Omental fat pad (tissue), 4 donors: ENCODE results near the gene ALAD. TPM values are rescaled to one million over a fixed set of nuclear protein-coding genes. Genes with fewer than 3 reads are reported as not detected.
A peak's percentile ranks its signal among the peaks of the same experiment; 100 is the strongest.

Experiments
- ATAC-seq: fragments of 150-250 bp; one replicate; pipeline ENCODE4 v1.9.1; 2016; ENCODE audit warnings: mild to moderate bottlenecking, moderate library complexity; ENCODE audit not compliant: low FRiP score
- DNase-seq: peaks from one replicate; pipeline ENCODE4 v3.0.0-alpha.2; 2019; ENCODE audit warnings: low spot score
- total RNA-seq, 4 donors: library from RNA; depleted of rRNA; stranded (reverse); fragments of >200 nt; gene quantifications; one replicate each; pipeline ENCODE4 v1.1.0, GENCODE V29; 2016
- TF ChIP-seq, protein P1 (sequence below), 3 donors: fragments of 450-650 bp; IDR thresholded peaks; one replicate each; pipeline ENCODE4 v1.5.1; 2016 to 2017; ENCODE audit warnings: antibody characterized with exemption in 3 of 3, mild to moderate bottlenecking in 3 of 3, moderate library complexity in 2 of 3

ALAD gene
- total RNA-seq, 4 donors from 2014 or later = 24.7 to 28.9 (median 25.7) TPM

DNA sequence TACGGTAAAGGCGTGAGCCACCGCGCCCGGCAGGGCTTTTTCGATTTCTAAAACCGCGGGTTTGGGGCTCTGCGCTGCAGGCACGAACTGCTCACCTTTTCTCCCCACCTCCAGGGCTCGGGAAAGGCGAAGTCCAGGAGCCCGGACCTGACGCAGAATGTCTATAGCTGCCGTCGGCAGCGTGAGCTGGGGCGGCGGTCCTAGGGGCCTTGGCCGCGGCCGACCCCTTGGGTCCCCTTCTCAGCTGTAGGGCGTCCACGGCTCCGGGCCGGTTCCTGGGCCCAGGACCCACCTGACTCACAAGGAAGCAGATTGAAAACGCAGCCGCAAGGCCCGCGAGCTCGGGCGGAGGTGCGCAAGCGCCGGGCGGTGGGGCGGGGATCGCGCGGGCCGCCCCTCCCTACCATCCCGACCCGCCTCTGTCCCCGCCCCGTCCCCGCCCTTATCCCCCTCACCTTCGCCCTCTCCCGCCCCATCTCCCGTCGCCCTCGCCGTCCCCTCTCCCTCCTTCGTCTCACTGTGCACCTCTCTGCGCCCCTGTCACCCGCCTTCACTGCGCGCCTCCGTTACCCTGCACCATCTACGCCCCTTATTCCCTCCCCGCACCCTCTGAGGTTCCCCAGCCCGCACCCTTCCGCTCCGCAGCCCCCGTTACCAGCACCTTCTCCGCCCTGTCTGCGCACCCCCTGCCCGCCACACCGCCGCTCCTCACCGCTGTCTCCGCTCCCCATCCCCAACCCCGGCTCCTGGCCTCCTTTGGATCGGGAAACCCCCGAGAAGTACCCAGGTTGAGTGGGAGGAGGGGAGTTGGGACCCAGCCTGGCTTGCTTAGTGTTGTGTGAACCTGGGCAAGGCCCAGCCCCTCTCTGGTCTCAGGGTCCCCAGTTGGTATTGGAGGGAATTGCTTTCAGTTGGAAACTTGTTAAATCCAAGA lies 24.2 kb downstream of the ALAD start, which contains the start of gene HDHD3:
HDHD3 (minus strand) TSS at position 353 of the 934 bp plus-strand sequence. CDS start 2,632 bp downstream, outside the sequence.
- ATAC-seq (peak; percentile 96), DNase-seq (peak; percentile 29)
- TF ChIP-seq, protein P1, sequence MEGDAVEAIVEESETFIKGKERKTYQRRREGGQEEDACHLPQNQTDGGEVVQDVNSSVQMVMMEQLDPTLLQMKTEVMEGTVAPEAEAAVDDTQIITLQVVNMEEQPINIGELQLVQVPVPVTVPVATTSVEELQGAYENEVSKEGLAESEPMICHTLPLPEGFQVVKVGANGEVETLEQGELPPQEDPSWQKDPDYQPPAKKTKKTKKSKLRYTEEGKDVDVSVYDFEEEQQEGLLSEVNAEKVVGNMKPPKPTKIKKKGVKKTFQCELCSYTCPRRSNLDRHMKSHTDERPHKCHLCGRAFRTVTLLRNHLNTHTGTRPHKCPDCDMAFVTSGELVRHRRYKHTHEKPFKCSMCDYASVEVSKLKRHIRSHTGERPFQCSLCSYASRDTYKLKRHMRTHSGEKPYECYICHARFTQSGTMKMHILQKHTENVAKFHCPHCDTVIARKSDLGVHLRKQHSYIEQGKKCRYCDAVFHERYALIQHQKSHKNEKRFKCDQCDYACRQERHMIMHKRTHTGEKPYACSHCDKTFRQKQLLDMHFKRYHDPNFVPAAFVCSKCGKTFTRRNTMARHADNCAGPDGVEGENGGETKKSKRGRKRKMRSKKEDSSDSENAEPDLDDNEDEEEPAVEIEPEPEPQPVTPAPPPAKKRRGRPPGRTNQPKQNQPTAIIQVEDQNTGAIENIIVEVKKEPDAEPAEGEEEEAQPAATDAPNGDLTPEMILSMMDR (IDR thresholded peaks at IDR 0.05) = no peak

DNA sequence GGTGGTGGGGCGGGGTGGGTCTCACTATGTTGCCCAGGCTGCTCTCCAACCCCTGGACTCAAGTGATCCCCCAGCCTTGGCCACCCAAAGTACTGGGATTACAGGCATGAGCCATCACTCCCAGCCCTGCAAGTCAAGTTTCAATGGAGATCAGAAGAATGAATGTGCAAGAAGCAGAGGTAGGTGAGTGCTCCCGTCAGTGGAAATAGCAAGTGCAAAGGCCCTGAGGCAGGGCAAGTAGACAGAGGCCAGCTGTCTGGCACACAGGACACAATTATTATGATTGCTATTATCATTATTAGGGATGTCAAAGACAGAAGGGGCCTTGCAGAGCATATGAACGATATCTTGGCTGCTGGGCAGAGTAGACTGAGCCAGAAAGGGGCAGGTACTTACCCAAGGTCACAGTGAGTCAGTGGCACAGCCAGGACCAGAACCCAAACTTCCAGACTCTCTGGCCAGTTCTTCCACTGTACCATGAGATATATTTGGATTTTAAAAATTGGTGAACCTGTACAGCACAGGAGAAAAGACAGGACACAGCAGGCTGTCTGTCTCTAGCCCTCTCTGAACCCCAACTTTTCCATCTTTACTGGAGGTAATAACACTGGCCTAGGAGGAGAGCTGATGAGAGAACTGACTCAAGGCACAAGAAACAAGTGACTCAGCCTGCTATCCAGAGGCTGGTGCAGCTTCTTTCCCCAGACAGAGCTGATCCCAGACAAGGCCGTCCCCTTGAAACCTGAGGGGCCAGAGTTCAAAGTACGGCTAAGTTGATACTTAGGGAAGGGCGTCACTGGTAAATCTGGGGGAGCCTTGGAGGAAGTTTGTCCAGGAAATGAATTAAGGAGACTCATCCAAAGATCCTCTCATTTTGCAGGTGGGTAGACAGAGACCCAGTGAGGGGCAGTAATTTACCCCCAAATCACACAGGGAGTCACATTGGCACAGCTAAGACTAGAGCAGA lies 25.7 kb downstream of the ALAD start:
- TF ChIP-seq, protein P1 (IDR thresholded peaks at IDR 0.05) = no peak
- no peak for ATAC-seq
- DNase-seq = no peak

DNA sequence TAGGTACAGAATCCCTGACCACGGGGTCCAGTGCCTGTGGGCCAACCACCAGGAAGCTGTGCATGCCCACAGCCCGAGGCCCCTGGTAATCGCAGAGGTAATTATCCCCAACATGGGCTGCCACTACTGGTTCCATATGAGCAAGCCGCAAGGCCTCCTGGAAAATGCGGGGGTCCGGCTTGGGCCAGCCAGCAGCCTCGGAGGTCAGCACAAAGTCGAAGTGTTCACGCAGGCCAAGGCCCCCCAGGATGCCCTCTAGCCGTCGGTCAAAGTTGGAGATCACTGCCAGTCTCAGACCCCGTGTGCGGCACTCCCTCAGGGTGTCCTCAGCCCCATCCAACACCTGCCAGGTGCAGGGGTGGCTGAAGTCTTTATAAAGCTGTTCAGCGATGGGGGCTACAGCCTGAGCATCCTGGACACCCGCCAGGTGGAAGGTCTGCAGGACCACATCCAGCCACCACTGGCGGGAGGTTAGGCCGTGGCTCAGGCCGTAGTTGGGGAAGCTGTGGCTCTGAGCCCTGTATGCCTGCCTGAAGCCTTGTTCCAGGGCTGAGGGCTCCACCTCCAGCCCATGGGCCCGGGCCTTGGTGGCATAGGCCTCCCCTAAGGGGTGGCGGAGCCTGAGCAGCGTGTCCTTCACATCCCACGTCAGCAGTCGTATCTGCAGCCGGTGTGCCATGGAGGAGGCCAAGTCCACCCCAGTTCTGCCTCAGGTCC lies 27.2 kb downstream of the ALAD start:
- DNase-seq (no peak), ATAC-seq (no peak)
- TF ChIP-seq, protein P1 (IDR thresholded peaks at IDR 0.05) = no peak

DNA sequence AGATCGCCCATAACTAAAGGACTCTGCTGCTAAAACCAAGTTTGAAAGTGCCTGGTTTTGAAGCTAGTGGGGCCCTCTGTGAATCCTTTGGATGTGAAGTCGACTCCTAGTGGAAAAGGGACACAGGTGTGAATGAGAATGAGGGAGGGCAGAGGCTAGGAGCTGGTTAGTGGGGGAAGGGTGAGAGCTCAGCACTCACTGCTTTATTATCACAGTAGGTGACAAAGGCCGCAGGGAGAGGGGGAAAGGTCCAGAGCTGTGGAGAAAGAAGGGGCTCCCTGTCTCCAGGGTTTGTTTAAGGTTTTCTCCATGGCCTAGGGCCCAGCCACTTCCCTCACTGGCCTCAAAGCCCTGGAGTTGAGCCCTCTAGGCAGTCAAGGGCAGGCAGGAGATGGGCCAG lies 27.8 kb downstream of the ALAD start:
- no peak for DNase-seq
- no peak for ATAC-seq

DNA sequence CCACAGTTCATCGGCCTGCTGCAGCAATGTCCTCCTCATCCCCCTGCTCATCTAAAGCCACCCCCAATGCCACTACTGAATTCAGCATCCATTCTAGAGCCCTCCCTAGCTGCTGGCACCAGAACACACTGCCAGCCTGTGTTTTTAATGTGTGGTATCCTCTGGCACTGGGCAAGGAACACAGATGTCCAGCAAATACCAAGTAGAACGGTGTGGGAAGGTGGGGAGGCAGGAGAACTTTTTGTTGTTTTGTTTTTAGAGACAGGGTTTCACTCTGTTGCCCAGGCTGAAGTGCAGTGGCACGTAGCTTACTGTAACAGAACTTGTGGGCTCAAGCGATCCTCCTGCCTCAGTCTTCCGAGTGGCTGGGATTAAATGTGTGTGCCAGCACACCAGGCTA lies 29.0 kb downstream of the ALAD start:
- TF ChIP-seq, protein P1 (IDR thresholded peaks at IDR 0.05) = no peak
- ATAC-seq (no peak), DNase-seq (no peak)

More for the DNA sequence above, 27.8 kb downstream of the ALAD start:
- TF ChIP-seq, protein P1 (IDR thresholded peaks at IDR 0.05) = no peak

DNA sequence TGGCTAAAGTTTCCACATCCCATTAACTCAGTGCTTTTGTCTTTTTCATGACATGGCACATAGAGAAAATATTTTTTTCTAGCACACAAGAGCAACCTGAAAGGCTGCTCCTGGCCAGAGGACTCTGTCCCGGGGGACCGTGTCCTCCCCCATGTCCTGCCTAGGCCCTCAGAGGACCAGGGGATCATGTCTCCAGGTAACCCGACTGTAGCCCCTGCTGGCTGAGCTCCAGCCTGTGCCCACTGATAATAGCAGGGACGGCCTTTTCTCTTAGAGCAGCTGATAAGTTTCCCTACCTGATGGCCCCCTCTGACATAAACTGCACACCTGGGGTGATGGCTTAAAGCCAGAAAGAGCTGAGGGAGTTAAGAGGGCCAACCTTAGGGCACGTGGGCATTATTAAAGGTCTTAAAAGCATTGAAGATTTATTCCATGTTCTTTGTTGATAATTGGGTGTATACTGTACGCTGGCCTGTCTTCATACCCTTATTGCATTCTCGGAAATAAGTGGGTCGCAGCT lies 30.2 kb downstream of the ALAD start:
- DNase-seq (no peak), ATAC-seq (no peak)
- TF ChIP-seq, protein P1 (IDR thresholded peaks at IDR 0.05) = no peak
